BJ (cell line): ENCODE data around the gene C4orf54. TPM values are rescaled to one million over a fixed set of nuclear protein-coding genes. Genes with fewer than 3 reads are reported as not detected.

ENCODE experiments used
- CTCF ChIA-PET: fragments of 350-600 bp; formaldehyde crosslinking; extraction: SDS; loops from one replicate; lab custom pipeline; 2021; ENCODE audit warnings: antibody characterized with exemption, inconsistent platforms; lab: Yijun Ruan, JAX
- POLR2A ChIA-PET: fragments of 300-600 bp; sonication (Branson Sonifier 250); formaldehyde crosslinking; extraction: SDS; loops from one replicate; lab custom pipeline; 2021; ENCODE audit warnings: antibody characterized with exemption; lab: Charles Lee
- DNase-seq: peaks from one replicate; pipeline ENCODE4 v3.0.0-alpha.2; 2011; ENCODE audit warnings: low read depth
- H3K27me3 ChIP-seq: 2 replicates; pipeline ENCODE4 v1.6.0; 2011; ENCODE audit warnings: low read length; ENCODE audit not compliant: control insufficient read depth, insufficient read depth
- H3K36me3 ChIP-seq: 2 replicates; pipeline ENCODE4 v1.5.1; 2011; ENCODE audit warnings: low read length; ENCODE audit not compliant: control insufficient read depth, insufficient read depth
- H3K4me3 ChIP-seq: 2 replicates; pipeline ENCODE4 v1.5.1; 2011; ENCODE audit warnings: low read depth, mild to moderate bottlenecking, control low read depth, low read length
- CTCF ChIP-seq: IDR thresholded peaks from 2 replicates; pipeline ENCODE4 v1.5.1; 2011; ENCODE audit warnings: low read depth, mild to moderate bottlenecking, control low read depth, inconsistent platforms, low read length, moderate library complexity; ENCODE audit not compliant: insufficient read depth
- polyA plus RNA-seq: library from polyadenylated mRNA; depleted of rRNA; stranded (reverse); fragments of >200 nt; gene quantifications from 2 replicates; pipeline ENCODE4 v1.2.3, GENCODE V29; 2011

Gene C4orf54
- polyA plus RNA-seq, 1 experiment, result not detected

- Histone ChIP-seq H3K4me3 (no peak overlapping the region), H3K36me3 (no peaks in the 10 kb centered on the region), H3K27me3 (no peaks in the 10 kb centered on the region; the same call in 1 of the 2 replicates)
- DNase-seq, result no peak
- ChIA-PET CTCF (no interaction called here), POLR2A (no interaction called here)
- no peak for TF ChIP-seq CTCF
Measured at GRCh38 chr4:99679204-99679603, 21.6 kb upstream of the C4orf54 start.

DNA sequence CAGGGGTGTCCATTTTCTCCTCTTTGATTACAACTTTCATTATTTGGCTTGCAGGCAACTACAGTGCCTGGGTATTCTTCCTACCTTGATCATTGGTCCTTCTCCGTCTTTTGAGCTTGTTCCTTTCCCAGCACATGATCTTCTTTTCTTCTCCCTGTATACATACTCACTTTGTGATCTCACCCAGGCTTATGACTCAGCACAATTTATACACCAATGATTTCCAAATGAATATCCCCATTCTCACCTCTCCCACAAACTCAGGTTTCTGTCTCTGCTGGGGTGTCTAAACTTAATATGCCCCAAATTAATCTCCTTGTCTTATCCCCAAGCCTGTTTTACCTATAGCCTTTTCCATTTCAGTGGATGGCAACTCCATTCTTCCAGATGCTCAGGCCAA, 19.5 kb upstream of the C4orf54 start:
- H3K4me3 ChIP-seq, result no peak overlapping the region
- no peaks in the 10 kb centered on the region; the same call in 1 of the 2 replicates for H3K27me3 ChIP-seq
- no peak for TF ChIP-seq CTCF
- no peaks in the 10 kb centered on the region for H3K36me3 ChIP-seq
- CTCF ChIA-PET, result no interaction called here
- POLR2A ChIA-PET, result no interaction called here
- no peak for DNase-seq

DNA sequence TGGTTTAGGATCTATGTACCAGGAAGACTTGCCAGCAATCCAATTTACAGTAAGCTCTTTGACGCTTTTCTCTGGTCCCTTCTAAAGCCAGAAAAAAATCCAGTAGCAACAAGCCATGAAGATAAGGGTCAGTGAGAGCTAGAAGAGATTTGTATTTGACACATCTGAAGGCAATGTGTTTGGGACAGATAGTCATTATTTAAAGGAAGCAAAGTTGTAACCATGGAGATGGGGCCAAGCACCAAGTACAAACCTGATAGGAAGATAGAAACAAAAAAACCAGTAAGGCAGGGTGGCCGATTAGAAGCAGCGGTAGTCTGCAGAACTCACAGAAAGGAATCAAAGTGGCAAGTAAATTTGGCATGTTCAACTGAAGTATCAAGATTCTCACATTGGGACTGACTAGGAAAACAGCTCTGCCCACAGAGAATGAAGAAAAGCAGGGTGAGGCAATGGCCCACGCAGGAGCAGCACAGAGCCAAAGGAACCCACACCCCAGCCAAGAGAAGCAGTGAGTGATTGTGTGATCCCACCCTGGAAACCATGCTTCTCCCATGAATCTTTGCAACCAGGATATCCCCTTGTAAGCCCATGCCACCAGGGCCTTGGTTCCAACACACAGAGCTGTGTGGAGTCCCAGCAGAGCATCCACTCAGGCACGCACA, 12.9 kb upstream of the C4orf54 start:
- ChIA-PET POLR2A (no interaction called here), CTCF (no interaction called here)
- Histone ChIP-seq H3K4me3 (no peak overlapping the region), H3K36me3 (no peaks in the 10 kb centered on the region), H3K27me3 (no peaks in the 10 kb centered on the region)
- DNase-seq, result no peak
- no peak for TF ChIP-seq CTCF

DNA sequence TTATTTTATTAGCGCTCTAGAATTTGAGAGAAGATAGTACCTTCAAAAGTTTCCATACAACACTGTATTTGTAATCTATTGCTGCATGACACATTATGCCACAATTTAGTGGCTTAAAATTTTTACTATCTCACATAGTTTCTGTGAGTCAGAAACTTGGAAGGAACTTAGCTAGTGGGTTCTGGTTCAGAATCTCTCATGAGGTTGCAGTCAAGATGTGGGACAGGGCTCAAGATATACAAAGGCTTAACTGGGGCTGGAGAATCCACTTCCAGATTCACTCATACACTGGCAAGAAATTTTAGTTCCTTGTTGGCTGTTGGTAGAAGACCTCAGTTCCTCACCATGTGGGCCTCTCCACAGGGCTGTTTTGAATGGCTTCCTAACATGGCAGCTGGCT, 11.5 kb upstream of the C4orf54 start:
- no peak for TF ChIP-seq CTCF
- ChIA-PET CTCF (no interaction called here), POLR2A (no interaction called here)
- no peaks in the 10 kb centered on the region for H3K36me3 ChIP-seq
- H3K27me3 ChIP-seq, result no peaks in the 10 kb centered on the region
- no peak overlapping the region for H3K4me3 ChIP-seq
- no peak for DNase-seq

GRCh38 chr4:99668472-99668871, 10.8 kb upstream of the C4orf54 start:
- ChIA-PET POLR2A (no interaction called here), CTCF (no interaction called here)
- no peaks in the 10 kb centered on the region for H3K36me3 ChIP-seq
- no peaks in the 10 kb centered on the region for H3K27me3 ChIP-seq
- no peak for TF ChIP-seq CTCF
- DNase-seq, result no peak
- H3K4me3 ChIP-seq, result no peak overlapping the region
